T-helper 2 cell treated with Interferon-gamma antibody and Interleukin-4, amounts not matched to agents 100 ng/mL and 5 ng/mL, for 36 hours (primary cell): ENCODE data around the gene EN2. TPM values are rescaled to one million over a fixed set of nuclear protein-coding genes. Genes with fewer than 3 reads are reported as not detected.

Experiments
- intact Hi-C: fragments of 100-400 bp; cut with micrococcal nuclease; formaldehyde crosslinking; loops from one replicate; pipeline ENCODE4 v1.15.1; 2023
- total RNA-seq: library from RNA; stranded (reverse); gene quantifications from 2 replicates; pipeline ENCODE4 v1.2.3, GENCODE V29; 2022

Gene EN2
- total RNA-seq, 1 donor from 2014 or later = not detected

- intact Hi-C loops = no loop called here
Observed at GRCh38 chr7:155462163-155462735, 4.3 kb downstream of the EN2 start.

GRCh38 chr7:155463114-155463811 lies 5.3 kb downstream of the EN2 start:
- intact Hi-C loops = no loop called here

GRCh38 chr7:155464183-155464582 lies 6.3 kb downstream of the EN2 start:
- intact Hi-C loops = no loop called here

DNA sequence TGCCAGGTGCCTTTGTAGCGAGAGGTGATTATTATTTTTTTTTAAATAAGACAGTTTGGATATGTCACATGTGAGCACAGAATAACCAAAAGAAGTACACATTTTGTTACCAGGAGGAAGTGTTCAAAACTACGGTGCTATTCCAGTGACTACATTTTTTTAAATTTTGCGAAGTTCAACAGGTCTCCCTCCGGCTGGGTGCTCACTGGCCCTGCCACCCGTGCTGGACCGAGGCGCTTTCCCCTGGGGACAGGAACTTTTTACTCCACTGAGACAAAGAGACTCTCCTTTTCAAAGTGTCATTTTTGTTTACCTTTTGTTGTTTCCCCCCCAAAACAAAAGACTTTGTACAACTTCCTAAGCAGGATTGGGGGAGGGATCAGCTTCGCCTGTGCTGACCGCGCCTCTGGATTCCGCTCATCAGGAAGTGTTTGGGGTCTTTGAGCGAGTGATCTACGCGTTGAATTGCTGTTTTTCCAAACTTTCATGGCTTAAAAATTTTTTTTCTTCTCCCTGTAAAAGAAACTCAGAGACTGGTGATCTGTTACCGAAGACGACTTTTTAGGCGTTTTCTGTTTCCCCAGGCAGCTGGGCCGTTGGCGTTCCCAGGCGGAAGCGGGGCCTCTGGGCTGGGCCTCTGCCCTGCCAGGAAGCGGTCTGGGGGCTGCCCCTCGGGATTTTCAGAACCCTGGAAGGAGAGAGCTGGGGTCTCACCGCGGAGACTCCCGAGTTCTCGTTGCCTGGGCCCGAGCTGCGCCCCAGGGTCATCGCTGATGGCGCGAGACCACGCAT lies 7.2 kb downstream of the EN2 start:
- intact Hi-C loops = loop anchor here (5.0 kb wide), 2 partner anchors 67 to 1552 kb away; no protein-coding TSS in a partner anchor

- intact Hi-C loops = loop anchor here (2.0 to 5.0 kb wide), 3 partner anchors 15 to 1552 kb away; no protein-coding TSS in a partner anchor
Observed at GRCh38 chr7:155465761-155466141, 7.8 kb downstream of the EN2 start.

- intact Hi-C loops = loop anchor here (2.0 to 5.0 kb wide), 3 partner anchors 15 to 1551 kb away; no protein-coding TSS in a partner anchor
Observed at GRCh38 chr7:155466142-155466813, 8.3 kb downstream of the EN2 start.

DNA sequence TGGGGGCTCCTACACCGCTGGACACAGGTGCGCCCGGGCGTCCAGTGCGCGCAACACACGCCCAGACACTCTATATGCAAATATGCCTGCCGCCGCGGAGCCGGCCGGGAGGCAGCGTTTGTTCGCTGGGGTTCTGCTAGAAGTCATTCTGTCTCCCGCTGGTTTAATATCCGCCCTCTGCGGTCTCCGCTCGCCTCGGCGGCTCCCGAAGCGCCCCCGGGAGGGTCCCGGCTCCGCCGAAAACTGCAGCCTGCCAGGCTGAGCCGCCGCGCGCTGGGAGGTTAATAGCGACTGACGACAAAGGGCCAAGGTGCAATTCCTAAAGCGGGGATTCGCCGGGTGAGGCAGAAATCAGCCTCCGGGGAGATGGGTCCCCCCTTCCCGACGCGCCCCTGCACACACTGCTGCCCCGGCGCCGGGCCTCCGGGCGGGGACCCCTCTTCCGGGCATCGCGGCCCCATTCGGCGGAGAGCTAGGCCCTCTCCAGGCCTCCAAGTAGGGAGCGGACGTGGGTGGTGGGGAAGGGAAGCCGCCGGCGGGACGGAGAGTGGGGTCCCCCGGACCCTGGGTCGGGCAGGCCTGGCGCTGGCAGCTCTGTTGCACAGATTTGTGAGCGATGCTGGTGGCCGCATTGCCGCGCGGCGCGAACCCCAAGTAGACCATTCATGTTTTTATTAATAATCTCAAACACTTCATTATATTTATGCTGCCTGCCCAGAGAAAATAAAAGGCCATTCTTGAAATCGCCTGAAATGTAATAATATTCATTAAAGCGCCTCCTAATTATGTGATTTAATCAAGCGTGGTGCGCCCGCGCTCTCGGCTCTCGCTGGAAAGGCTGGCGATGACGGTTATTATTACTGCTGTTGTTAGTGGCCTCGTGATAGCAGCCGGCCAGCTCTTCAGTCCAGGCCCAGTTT lies 9.1 kb downstream of the EN2 start:
- intact Hi-C loops = loop anchor here (2.0 to 5.0 kb wide), 3 partner anchors 16 to 1550 kb away; no protein-coding TSS in a partner anchor

- intact Hi-C loops = loop anchor here (2.0 to 5.0 kb wide), 4 partner anchors 17 to 1549 kb away; no protein-coding TSS in a partner anchor
Observed at GRCh38 chr7:155467846-155468784, 10.2 kb downstream of the EN2 start.

GRCh38 chr7:155468785-155469148 lies 10.8 kb downstream of the EN2 start:
- intact Hi-C loops = loop anchor here (2.0 to 5.0 kb wide), 3 partner anchors 38 to 1549 kb away; no protein-coding TSS in a partner anchor

- intact Hi-C loops = loop anchor here (2.0 to 5.0 kb wide), 3 partner anchors 37 to 1548 kb away; no protein-coding TSS in a partner anchor
Observed at GRCh38 chr7:155469311-155470185, 11.6 kb downstream of the EN2 start.

DNA sequence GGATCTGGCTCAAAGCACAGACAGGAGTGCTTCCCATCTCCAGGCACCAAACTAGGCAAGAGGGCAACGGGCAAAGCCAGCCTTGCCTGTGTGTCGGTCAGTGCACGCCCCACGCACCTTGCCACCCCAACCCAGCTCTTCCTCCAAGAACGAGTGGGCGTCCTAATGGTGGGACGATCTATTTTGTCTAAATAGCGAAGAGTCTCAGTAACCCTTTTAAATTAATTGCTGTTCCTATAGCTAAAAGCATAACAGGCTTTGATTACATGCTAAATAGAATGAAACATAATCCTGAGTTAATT lies 12.2 kb downstream of the EN2 start:
- intact Hi-C loops = no loop called here

- intact Hi-C loops = no loop called here
Observed at GRCh38 chr7:155470686-155471638, 13.0 kb downstream of the EN2 start.

DNA sequence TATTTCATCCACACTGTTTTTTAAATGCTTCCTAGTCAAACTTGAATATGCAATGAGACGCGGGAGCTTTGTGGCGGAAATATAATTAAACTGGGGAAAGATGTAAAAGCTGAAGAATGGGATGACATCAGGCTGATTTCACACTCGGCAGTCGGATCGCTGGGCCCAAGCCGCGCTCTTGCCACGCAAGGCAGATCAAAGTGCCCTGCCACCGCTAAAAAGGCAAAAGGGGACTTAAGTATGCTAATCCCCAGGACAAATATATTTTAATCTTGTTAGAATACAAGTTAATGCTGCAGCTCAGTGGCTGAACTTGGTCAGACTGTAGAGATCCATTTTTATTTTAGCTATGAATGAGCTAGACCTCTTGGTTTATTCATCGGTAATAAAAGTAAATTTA lies 13.8 kb downstream of the EN2 start:
- intact Hi-C loops = no loop called here

DNA sequence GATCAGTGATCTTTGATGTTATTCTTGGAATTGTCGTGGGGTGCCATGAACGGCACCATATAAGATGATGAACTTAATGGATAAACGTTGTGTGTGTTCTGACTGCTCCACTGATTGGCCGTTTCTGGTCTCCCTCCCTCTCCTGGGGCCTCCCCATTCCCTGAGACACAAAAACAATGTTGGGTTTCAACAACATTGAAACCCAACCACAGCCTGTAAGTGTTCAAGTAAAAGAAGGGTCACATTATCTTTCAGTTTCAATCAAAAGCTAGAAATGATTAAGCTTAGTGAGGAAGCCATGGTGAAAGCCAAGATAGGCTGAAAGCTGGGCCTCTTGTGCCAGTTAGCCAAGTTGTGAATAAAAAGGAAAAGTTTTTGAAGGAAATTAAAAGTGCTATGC lies 19.5 kb downstream of the EN2 start:
- intact Hi-C loops = no loop called here

- intact Hi-C loops = no loop called here
Observed at GRCh38 chr7:155481764-155482163, 23.8 kb downstream of the EN2 start.

GRCh38 chr7:155482511-155483183 lies 24.7 kb downstream of the EN2 start:
- intact Hi-C loops = no loop called here

DNA sequence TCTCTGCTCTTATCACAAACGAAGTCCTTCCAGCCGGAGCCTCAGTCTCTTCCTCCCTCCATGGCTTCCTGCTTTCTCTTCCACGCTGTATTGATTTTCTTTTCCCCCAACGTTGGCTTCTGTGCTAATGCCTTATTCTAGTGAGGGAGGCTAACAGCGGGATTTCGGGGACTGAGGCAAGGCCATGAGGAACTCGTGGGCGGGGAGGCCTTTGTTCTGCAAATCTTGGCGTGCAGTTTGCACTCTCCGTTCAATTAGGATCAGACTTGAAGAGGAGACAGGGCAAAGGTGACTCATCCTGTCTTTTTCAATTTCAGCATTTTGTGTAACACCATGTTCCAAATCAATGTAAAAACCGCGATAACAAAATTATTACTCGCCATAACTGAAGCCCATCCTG lies 25.3 kb downstream of the EN2 start:
- intact Hi-C loops = no loop called here
